Amniotic stem cell (primary cell): Measurements from ENCODE around the gene IGSF10.
"Not testable (repeated sequence)": the region's sequence is repeated elsewhere in the genome, so short reads cannot be mapped to it uniquely, and the experiment has no call there.

Experiments used
- DNase-seq: peaks from one replicate; lab custom pipeline; 2025; lab: John Stamatoyannopoulos, UW

Gene IGSF10

GRCh38 chr3:151460774-151461450, at the start of gene IGSF10:
TSS of gene IGSF10 (minus strand) at chr3:151461061. CDS start at chr3:151458709, 2,352 bp downstream.
- no peak for DNase-seq

- DNase-seq, result not testable (repeated sequence)
Measured at GRCh38 chr3:151509468-151510135, 48.7 kb upstream of the IGSF10 start.

DNA sequence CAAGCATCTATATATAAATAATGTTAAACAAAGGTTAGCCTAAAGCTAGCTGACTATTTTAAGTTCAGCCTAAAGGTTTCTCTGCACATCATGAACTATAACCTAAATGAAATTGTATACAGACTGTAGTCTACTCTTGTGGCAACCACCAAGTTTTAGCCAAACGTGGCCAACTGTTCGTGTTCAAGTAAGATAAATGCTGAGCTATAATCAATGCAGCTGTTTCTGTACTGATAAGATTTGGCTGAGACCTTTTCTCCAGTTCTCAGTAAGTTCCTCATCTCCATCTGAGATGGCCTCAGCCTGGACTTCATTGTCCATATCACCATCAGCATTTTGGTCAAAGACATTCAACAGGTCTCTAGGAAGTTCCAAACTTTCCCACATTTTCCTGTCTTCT, 43.7 kb upstream of the IGSF10 start:
- DNase-seq, result no peak

- DNase-seq, result no peak
Measured at GRCh38 chr3:151503074-151503473, 42.2 kb upstream of the IGSF10 start.

DNA sequence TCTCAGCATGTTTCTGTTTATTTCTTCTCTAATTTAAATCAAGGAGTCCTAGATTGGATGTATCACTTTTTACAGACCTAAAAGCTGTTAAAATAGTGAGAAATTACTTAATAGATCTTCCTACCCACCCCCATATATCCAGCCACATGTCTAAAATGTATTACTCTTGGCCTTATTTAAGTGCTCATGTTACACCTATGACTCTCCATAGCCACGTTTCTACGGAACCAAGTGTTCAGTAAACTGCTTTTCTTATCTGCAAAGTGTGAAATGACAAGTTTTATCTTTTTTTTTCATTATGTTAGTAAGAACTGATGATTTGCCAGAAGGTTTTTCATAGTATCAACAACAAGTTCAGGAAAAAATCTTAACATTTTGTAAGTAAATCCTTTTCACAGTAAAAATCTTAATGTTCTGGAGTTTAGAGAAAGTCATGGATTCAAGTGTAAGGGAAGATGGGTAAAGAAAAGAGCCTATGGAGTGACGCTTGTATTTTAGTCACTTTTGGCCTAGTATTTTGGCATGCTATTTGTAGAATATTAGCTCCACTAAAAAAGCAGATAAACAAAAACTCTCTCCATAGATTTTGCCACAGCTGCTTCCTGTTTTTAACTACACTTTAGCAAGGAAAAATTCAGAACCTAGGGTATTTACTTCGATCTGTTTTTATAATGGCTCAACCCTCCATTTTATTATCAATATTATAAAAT, 41.2 kb upstream of the IGSF10 start:
- DNase-seq, result no peak

- DNase-seq, result no peak
Measured at GRCh38 chr3:151501171-151501922, 40.5 kb upstream of the IGSF10 start.

DNA sequence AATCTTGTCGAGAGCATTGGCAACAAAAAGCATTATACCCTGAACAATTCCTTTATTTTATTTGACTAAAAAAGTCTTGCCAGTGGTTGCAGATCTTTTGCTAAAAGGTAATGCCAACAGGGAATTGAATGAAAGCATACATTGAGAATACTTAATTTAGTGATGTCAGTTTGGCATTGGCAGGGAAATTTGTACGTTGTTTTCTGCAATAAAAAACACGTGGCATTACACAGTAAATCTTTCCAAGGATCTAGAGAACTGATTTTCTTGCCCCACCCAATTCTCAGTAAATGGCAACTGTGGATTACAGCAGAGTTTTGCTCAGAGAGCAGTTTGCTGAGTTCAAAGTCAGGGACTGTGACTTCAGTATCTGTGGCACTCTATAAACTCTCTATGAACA, 38.3 kb upstream of the IGSF10 start:
- no peak for DNase-seq

- no peak for DNase-seq
Measured at GRCh38 chr3:151491525-151491924, 30.7 kb upstream of the IGSF10 start.

DNA sequence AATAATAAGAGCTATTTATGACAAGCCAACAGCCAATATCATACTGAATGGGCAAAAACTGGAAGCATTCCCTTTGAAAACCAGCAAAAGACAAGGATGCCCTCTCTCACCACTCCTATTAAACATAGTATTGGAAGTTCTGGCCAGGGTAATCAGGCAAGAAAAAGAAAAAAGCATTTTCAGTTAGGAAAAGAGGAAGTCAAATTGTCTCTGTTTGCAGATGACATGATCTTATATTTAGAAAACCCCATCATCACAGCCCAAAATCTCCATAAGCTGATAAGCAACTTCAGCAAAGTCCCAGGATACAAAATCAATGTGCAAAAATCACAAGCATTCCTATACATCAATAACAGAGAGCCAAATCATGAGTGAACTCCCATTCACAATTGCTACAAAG, 27.0 kb upstream of the IGSF10 start:
- not testable (repeated sequence) for DNase-seq

DNA sequence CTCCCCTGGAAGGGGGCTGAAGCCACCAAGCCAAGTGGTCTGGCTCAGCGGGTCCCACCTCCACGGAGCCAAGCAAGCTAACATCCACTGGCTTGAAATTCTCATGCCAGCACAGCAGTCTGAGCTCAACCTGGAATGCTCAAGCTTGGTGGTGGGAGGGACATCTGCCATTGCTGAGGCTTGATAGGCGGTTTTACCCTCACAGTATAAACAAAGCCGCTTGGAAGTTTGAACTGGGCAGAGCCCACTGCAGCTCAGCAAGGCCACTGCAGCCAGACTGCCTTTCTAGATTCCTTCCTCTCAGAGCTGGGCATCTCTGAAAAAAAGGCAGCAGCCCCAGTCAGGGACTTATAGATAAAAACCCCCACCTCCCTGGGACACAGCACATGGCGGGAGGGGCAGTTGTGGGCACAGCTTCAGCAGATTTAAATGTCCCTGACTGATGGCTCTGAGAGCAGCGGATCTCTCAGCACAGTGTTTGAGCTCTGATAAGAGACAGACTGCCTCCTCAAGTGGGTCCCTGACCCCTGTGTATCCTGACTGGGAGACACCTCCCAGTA, 23.2 kb upstream of the IGSF10 start:
- no peak for DNase-seq

GRCh38 chr3:151483488-151483887, 22.6 kb upstream of the IGSF10 start:
- no peak for DNase-seq

DNA sequence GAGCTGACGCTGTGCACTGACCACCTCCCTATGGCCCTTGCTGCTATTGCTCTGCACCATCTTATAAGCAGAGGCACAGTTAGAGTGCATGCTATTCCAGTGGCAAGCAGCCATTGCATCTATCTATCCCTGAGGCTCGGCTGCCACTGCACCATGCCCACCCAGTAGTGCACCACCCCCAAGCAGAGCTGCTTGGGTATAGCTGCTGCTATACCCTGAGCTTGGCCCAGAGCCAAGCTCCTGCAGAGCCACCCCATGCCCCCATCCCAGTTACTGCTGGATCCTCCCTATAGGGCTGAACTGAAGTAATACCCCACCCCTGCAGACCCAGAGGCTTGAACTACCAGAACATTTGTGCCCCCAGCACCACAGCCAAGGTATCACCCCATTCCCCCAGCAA, 19.6 kb upstream of the IGSF10 start:
- no peak for DNase-seq

- no peak for DNase-seq
Measured at GRCh38 chr3:151479452-151479851, 18.6 kb upstream of the IGSF10 start.

GRCh38 chr3:151478335-151478697, 17.5 kb upstream of the IGSF10 start:
- no peak for DNase-seq

DNA sequence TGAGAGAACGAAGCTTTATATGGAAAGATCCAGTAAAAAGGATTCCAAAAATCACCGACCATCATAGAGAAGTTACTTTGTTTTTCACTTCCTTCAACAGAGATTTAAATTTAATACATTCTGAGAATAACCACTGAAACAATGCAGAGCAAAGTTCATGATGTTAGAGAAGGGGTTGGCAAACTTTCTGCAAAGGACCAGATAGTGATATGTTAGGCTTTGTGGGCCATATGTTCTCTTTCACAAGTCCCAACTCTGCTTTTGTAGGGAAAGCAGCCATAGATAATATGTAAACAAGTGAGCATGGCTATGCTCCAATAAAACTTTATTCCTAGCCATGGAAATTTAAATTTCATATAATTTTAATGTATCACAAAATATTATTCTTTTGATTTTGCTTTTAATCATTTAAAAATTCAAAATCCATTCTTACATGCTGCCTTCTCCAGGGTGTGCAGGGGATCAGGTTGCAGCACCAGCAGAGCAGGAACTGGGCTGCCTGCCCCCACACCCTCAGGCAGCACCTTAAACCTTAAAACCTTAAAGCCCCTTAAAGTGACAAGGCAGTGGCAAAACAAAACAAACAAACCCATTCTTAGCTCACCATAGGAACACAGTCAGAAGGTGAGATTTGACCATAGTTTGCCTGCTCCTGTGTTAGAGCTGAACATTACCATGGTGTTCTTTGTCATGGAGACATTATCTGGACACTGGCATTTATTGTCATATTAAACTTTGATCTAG, 16.9 kb upstream of the IGSF10 start:
- DNase-seq, result no peak

DNA sequence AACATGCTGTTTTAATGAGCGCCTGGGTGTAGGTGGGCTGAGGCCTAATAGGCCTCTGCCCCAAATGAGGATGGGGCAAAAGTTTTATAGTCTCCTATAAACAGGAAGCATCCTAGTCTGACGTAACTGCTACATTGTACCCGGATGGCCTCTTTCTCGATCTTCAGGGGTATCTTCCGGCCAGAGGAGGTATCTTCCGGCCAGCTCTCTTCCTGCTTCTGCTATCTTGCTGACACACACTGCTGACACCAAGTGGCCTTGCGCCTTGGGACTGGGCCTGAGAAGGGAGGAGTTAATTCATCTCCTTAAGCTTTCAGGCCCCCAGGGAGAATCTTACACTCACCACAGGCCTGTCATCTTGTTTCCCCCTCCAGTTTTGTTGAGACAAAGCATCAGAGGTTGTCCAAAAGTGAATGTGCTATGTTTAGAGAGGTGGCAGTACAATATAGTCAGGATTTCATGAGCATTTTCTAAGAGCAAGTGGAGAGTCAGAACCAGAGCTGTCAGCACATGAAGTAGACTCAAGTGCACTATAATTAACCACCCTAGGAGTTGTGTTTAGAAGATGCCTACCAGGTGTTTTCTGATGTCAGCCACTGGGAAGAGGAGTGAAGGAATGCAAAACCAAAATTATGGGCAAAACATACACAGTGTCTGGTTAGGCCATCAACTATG, 15.6 kb upstream of the IGSF10 start:
- no peak for DNase-seq

GRCh38 chr3:151468284-151468917, 7.5 kb upstream of the IGSF10 start:
- peak; percentile 44 for DNase-seq

GRCh38 chr3:151467069-151467468, 6.2 kb upstream of the IGSF10 start:
- DNase-seq, result no peak

GRCh38 chr3:151462991-151463390, 2.1 kb upstream of the IGSF10 start:
- no peak for DNase-seq

GRCh38 chr3:151462278-151462780, 1.5 kb upstream of the IGSF10 start:
- DNase-seq, result no peak
